Measurements from ENCODE around the gene RPS15. TPM values are rescaled to one million over a fixed set of nuclear protein-coding genes. Genes with fewer than 3 reads are reported as not detected.

The RPS15 gene
- total and polyA plus RNA-seq, 10 of the 15 experiments (the other 5 are each of a cell fraction or from before 2014, with no cell fraction given) = 559 to 3,158 (median 1,413) TPM

DNA sequence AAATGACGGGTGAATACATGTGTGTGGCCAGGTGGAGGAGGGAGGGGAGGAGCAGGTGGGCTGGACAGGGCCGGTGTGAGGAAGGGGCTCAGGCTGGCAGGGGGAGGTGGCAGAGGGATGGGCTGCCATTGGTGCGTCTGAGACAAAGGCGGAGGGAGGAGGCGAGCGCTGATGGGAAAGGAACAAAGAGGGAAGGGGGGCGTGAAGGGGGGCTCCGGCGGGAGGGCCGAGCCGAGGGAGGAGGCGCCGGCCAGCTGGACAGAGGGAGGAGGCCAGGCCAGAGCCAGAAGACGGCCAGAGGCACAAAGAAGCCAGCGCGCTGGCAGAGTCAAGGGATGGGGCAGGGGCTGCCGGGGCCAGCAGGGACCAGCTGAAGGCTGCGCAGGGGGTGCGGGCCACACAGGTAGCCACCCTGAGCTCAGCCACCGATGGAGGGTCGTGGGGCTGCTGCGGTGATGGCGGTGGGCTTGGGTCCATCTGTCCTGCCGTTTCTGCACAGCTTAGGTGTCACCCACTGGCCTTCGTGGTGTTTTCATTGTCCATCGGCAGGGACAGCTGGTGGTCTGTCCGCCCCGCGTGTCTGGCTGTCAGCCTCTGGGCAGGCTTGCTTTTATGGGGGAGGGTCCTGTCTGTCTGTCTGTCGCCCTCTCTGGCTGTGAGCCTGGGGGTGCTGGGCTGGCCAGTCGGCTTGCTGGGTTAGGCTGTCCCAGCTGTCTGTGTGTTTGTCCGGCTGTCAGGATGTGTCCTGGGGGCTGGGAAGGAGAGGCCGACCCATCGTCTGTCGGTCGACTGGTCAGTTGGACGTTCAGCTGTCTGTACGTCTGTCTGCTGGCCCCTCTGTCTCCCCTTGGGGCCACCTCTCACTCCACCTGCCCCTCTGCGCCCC lies 14.0 kb downstream of the RPS15 start:
- no peak overlapping the region for H3K27ac ChIP-seq (ENCODE audit: control insufficient read depth, insufficient read depth)
- RAD21 ChIA-PET (ENCODE audit: unreplicated experiment) = no interaction called here
- intact Hi-C loops (cut with micrococcal nuclease; ENCODE audit: unreplicated experiment) = no loop called here
- H3K4me2 ChIP-seq (ENCODE audit: control insufficient read depth, insufficient read depth) = no peak overlapping the region
- peaks cover 10 to 11% of the 10 kb centered on the region in 2 experiments for H3K27me3 ChIP-seq (replicated peaks in 1 of 2; ENCODE audit: control insufficient read depth in 2 of 2, insufficient read depth in 2 of 2, low read length in 1 of 2)
- H3K4me1 ChIP-seq (ENCODE audit: control insufficient read depth, insufficient read depth, low read length) = peaks cover 3% of the 10 kb centered on the region
- FAIRE-seq = no peak
- H3K4me3 ChIP-seq = no peak overlapping the region
- 36% methylated on average over 29 of the region's 39 CpGs for WGBS (ENCODE audit: insufficient coverage, insufficient replicate concordance, low lambda C conversion rate, missing lambda C conversion rate)
- no peak overlapping the region for H2AFZ ChIP-seq (ENCODE audit: control insufficient read depth, low read depth, low read length)
- DNase-seq (ENCODE audit: low read depth, low spot score) = no peak
- TF ChIP-seq CREB1 (IDR thresholded peaks at IDR 0.05; ENCODE audit: low read depth) = no peak
- TF ChIP-seq FOS (IDR thresholded peaks at IDR 0.05; ENCODE audit: borderline replicate concordance, extremely low read depth, insufficient read length) = no peak
- TF ChIP-seq TARDBP (IDR thresholded peaks at IDR 0.05; ENCODE audit: borderline replicate concordance) = no peak
- no peak for TF ChIP-seq SIN3A (IDR thresholded peaks at IDR 0.05; ENCODE audit: low read depth, low read length)
- no peak for TF ChIP-seq TAF1 (IDR thresholded peaks at IDR 0.05; ENCODE audit: borderline replicate concordance, low read depth, low read length)
- no peak for TF ChIP-seq ZNF622 (IDR thresholded peaks at IDR 0.05)
- TF ChIP-seq HDAC6 (IDR thresholded peaks at IDR 0.05; ENCODE audit: unreplicated experiment) = no peak
- TF ChIP-seq, protein P1, sequence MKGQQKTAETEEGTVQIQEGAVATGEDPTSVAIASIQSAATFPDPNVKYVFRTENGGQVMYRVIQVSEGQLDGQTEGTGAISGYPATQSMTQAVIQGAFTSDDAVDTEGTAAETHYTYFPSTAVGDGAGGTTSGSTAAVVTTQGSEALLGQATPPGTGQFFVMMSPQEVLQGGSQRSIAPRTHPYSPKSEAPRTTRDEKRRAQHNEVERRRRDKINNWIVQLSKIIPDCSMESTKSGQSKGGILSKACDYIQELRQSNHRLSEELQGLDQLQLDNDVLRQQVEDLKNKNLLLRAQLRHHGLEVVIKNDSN (IDR thresholded peaks at IDR 0.05; ENCODE audit: borderline replicate concordance, extremely low read length, insufficient read depth, low read depth, low read length) = no peak
- TF ChIP-seq RELA (IDR thresholded peaks at IDR 0.05; ENCODE audit: borderline replicate concordance, partially characterized antibody) = no peak
- TF ChIP-seq ZNF207 (IDR thresholded peaks at IDR 0.05; ENCODE audit: borderline replicate concordance) = no peak
- TF ChIP-seq NBN (IDR thresholded peaks at IDR 0.05) = no peak
- TF ChIP-seq BACH1 (IDR thresholded peaks at IDR 0.05; ENCODE audit: borderline replicate concordance) = no peak
- no peak for TF ChIP-seq FOXM1 (IDR thresholded peaks at IDR 0.05; ENCODE audit: low read depth, low read length)
- TF ChIP-seq KDM1A (IDR thresholded peaks at IDR 0.05; ENCODE audit: borderline replicate concordance) = no peak
- no peak for TF ChIP-seq POLR2AphosphoS2 (IDR thresholded peaks at IDR 0.05; ENCODE audit: low read depth, low read length)
- TF ChIP-seq SMC3 (IDR thresholded peaks at IDR 0.05; ENCODE audit: borderline replicate concordance, low read length) = no peak
- CTCF ChIA-PET = no interaction called here
- POLR2A ChIA-PET = interaction anchor here (0.6 kb wide), 1 partner anchor 16 kb away, joined by 3 read pairs; no protein-coding TSS in a partner anchor
- H3K79me2 ChIP-seq (ENCODE audit: control insufficient read depth, insufficient read depth, low read length) = no peaks in the 10 kb centered on the region
- SMC1A ChIA-PET (ENCODE audit: uncharacterized antibody, unreplicated experiment) = no interaction called here
- no peaks in the 10 kb centered on the region for H3K36me3 ChIP-seq (ENCODE audit: control insufficient read depth in 2 of 2, insufficient read depth in 2 of 2, low read length in 1 of 2)
- no peak overlapping the region for H3K9ac ChIP-seq (ENCODE audit: control insufficient read depth, insufficient read depth, low read length)
- BruUV-seq (replicated peaks) = no TSS peak
- in situ Hi-C loops (cut with MboI) = no loop called here
- no peaks in the 10 kb centered on the region; the same call in 2 of the 3 replicates for H3K9me3 ChIP-seq (replicated peaks; ENCODE audit: control insufficient read depth, insufficient read depth, low read length)
- ATAC-seq = no peak
- no peaks in the 10 kb centered on the region for H4K20me1 ChIP-seq (ENCODE audit: control insufficient read depth, insufficient read depth)
